Stimulated activated CD4-positive, alpha-beta T cell treated with anti-CD3 and anti-CD28 coated beads, Interleukin-12 subunit alpha, Interleukin-12 subunit beta, amount 100 ng/mL, for 4 hours (primary cell): Measurements from ENCODE around the gene LPP.

Experiments
- DNase-seq: peaks from one replicate; pipeline ENCODE4 v3.0.0-alpha.2; 2020

Gene LPP

GRCh38 chr3:188829130-188829529 is 675.2 kb downstream of the LPP start:
- no peak for DNase-seq

GRCh38 chr3:188829576-188829975 is 675.6 kb downstream of the LPP start:
- DNase-seq = no peak

GRCh38 chr3:188830893-188831292 is 676.9 kb downstream of the LPP start:
- no peak for DNase-seq

- no peak for DNase-seq
Observed at GRCh38 chr3:188832146-188832545, 678.2 kb downstream of the LPP start.

GRCh38 chr3:188832961-188833721 is 679.2 kb downstream of the LPP start:
- DNase-seq = no peak

GRCh38 chr3:188834349-188834748 is 680.4 kb downstream of the LPP start:
- DNase-seq = peak; percentile 7

- DNase-seq = no peak
Observed at GRCh38 chr3:188839187-188839695, 685.3 kb downstream of the LPP start.

GRCh38 chr3:188840290-188840689 is 686.3 kb downstream of the LPP start:
- no peak for DNase-seq

GRCh38 chr3:188841906-188842305 is 687.9 kb downstream of the LPP start:
- DNase-seq = no peak

- no peak for DNase-seq
Observed at GRCh38 chr3:188842639-188843038, 688.7 kb downstream of the LPP start.

- DNase-seq = no peak
Observed at GRCh38 chr3:188844096-188844495, 690.1 kb downstream of the LPP start.

- no peak for DNase-seq
Observed at GRCh38 chr3:188845514-188845913, 691.6 kb downstream of the LPP start.

GRCh38 chr3:188848947-188849346 is 695.0 kb downstream of the LPP start:
- no peak for DNase-seq

- no peak for DNase-seq
Observed at GRCh38 chr3:188853856-188854771, 700.2 kb downstream of the LPP start.

GRCh38 chr3:188854772-188855149 is 700.8 kb downstream of the LPP start:
- no peak for DNase-seq

GRCh38 chr3:188855675-188856074 is 701.7 kb downstream of the LPP start:
- DNase-seq = no peak

- DNase-seq = no peak
Observed at GRCh38 chr3:188860147-188860546, 706.2 kb downstream of the LPP start.

- no peak for DNase-seq
Observed at GRCh38 chr3:188861842-188862744, 708.1 kb downstream of the LPP start.

- no peak for DNase-seq
Observed at GRCh38 chr3:188863999-188864406, 710.0 kb downstream of the LPP start.

GRCh38 chr3:188867691-188868265 is 713.8 kb downstream of the LPP start:
- no peak for DNase-seq

GRCh38 chr3:188868803-188869202 is 714.8 kb downstream of the LPP start:
- no peak for DNase-seq

GRCh38 chr3:188869628-188870027 is 715.7 kb downstream of the LPP start:
- no peak for DNase-seq
